ENCODE data around the gene CCL17.

Gene CCL17

GRCh38 chr16:57387598-57388354 is 16.8 kb upstream of the CCL17 start:
- no peak overlapping the region for H3K27ac ChIP-seq
- TF ChIP-seq CTCF (conservative IDR thresholded peaks at IDR 0.05): no peak
- TF ChIP-seq ZFX (IDR thresholded peaks at IDR 0.05): no peak

GRCh38 chr16:57388359-57389086 is 16.0 kb upstream of the CCL17 start:
- no peak overlapping the region for H3K27ac ChIP-seq
- TF ChIP-seq ZFX (IDR thresholded peaks at IDR 0.05) (no peak), CTCF (conservative IDR thresholded peaks at IDR 0.05) (no peak)

GRCh38 chr16:57389087-57389468 is 15.5 kb upstream of the CCL17 start:
- TF ChIP-seq CTCF (conservative IDR thresholded peaks at IDR 0.05) (no peak), ZFX (IDR thresholded peaks at IDR 0.05) (no peak)
- H3K27ac ChIP-seq: no peak overlapping the region

GRCh38 chr16:57390636-57391295 is 13.8 kb upstream of the CCL17 start:
- no peak for TF ChIP-seq CTCF (conservative IDR thresholded peaks at IDR 0.05)
- TF ChIP-seq ZFX (IDR thresholded peaks at IDR 0.05): no peak
- H3K27ac ChIP-seq: no peak overlapping the region

- no peak overlapping the region for H3K27ac ChIP-seq
- TF ChIP-seq CTCF (conservative IDR thresholded peaks at IDR 0.05): no peak
- TF ChIP-seq ZFX (IDR thresholded peaks at IDR 0.05): no peak
Observed at GRCh38 chr16:57391300-57391699, 13.3 kb upstream of the CCL17 start.

- peak overlapping the region; percentile 52; the same call in 1 of the 2 replicates for H3K27ac ChIP-seq
- TF ChIP-seq CTCF (conservative IDR thresholded peaks at IDR 0.05) (no peak), ZFX (IDR thresholded peaks at IDR 0.05) (no peak)
Observed at GRCh38 chr16:57391708-57392107, 12.9 kb upstream of the CCL17 start.

- H3K27ac ChIP-seq: peak overlapping the region; percentile 52
- TF ChIP-seq CTCF (conservative IDR thresholded peaks at IDR 0.05) (no peak), ZFX (IDR thresholded peaks at IDR 0.05) (no peak)
Observed at GRCh38 chr16:57392694-57393093, 11.9 kb upstream of the CCL17 start.

All from C4-2B (cell line).